Measurements from ENCODE around the gene SSTR3. TPM values are rescaled to one million over a fixed set of nuclear protein-coding genes. Genes with fewer than 3 reads are reported as not detected.
"Not testable (repeated sequence)": the region's sequence is repeated elsewhere in the genome, so short reads cannot be mapped to it uniquely, and the experiment has no call there.

Gene SSTR3
- total RNA-seq, 4 donors from 2014 or later: 0.12 to 0.28 TPM; not detected in 2

- DNase-seq (ENCODE audit: low spot score) (no peak), ATAC-seq (ENCODE audit: low FRiP score) (peak; percentile 45)
- TF ChIP-seq CTCF (IDR thresholded peaks at IDR 0.05): no peak
Observed at GRCh38 chr22:37256075-37256726, 43.9 kb upstream of the SSTR3 start.

GRCh38 chr22:37255558-37256006, 43.3 kb upstream of the SSTR3 start:
- TF ChIP-seq CTCF (IDR thresholded peaks at IDR 0.05): no peak
- ATAC-seq (ENCODE audit: low FRiP score): no peak
- DNase-seq (ENCODE audit: low spot score): no peak

GRCh38 chr22:37254867-37255233, 42.6 kb upstream of the SSTR3 start:
- no peak for TF ChIP-seq CTCF (IDR thresholded peaks at IDR 0.05)
- ATAC-seq (ENCODE audit: low FRiP score) (no peak), DNase-seq (ENCODE audit: low spot score) (no peak)

- TF ChIP-seq CTCF (IDR thresholded peaks at IDR 0.05): no peak
- ATAC-seq (ENCODE audit: low FRiP score) (no peak), DNase-seq (ENCODE audit: low spot score) (no peak)
Observed at GRCh38 chr22:37254209-37254866, 42.1 kb upstream of the SSTR3 start.

GRCh38 chr22:37253126-37253660, 40.9 kb upstream of the SSTR3 start:
- ATAC-seq (ENCODE audit: low FRiP score): no peak
- DNase-seq (ENCODE audit: low spot score): no peak
- TF ChIP-seq CTCF (IDR thresholded peaks at IDR 0.05): no peak

GRCh38 chr22:37251836-37252235, 39.6 kb upstream of the SSTR3 start:
- not testable (repeated sequence) for ATAC-seq (ENCODE audit: low FRiP score); DNase-seq (ENCODE audit: low spot score)

- no peak for DNase-seq (ENCODE audit: low spot score)
Observed at GRCh38 chr22:37249986-37250385, 37.7 kb upstream of the SSTR3 start.

More at GRCh38 chr22:37249986-37250385, 37.7 kb upstream of the SSTR3 start:
- ATAC-seq (ENCODE audit: low FRiP score): no peak
- no peak for TF ChIP-seq CTCF (IDR thresholded peaks at IDR 0.05)
